WTC11 (cell line): ENCODE results near the gene SLC6A9. TPM values are rescaled to one million over a fixed set of nuclear protein-coding genes. Genes with fewer than 3 reads are reported as not detected.

ENCODE experiments used
- ATAC-seq: fragments of 200-7000 bp; cut with Tn5 transposase; 2 replicates; pipeline ENCODE4 v1.10.0; 2021; ENCODE audit warnings: mild to moderate bottlenecking, moderate library complexity
- CTCF ChIA-PET: fragments of 300-600 bp; sonication (Branson Sonifier 250); formaldehyde crosslinking; loops from one replicate; lab custom pipeline; 2021; ENCODE audit warnings: antibody characterized with exemption; lab: Charles Lee
- POLR2A ChIA-PET: fragments of 350-600 bp; sonication (Branson Sonifier 250); formaldehyde crosslinking; loops from one replicate; lab custom pipeline; 2021; ENCODE audit warnings: antibody characterized with exemption; lab: Charles Lee
- DNase-seq: peaks from one replicate; pipeline ENCODE4 v3.0.0; 2021; ENCODE audit warnings: low spot score
- H3K27ac Mint-ChIP-seq: 2 replicates; pipeline ENCODE4 v1.8.0; 2021; ENCODE audit warnings: mixed read lengths
- H3K27me3 Mint-ChIP-seq: 2 replicates; pipeline ENCODE4 v1.8.0; 2021; ENCODE audit warnings: low read depth, mild to moderate bottlenecking, moderate library complexity, mixed read lengths
- H3K36me3 Mint-ChIP-seq: 2 replicates; pipeline ENCODE4 v1.8.0; 2021; ENCODE audit warnings: mixed read lengths
- H3K4me1 Mint-ChIP-seq: 2 replicates; pipeline ENCODE4 v1.8.0; 2022; ENCODE audit warnings: mixed read lengths
- H3K4me3 Mint-ChIP-seq: 2 replicates; pipeline ENCODE4 v1.8.0; 2021; ENCODE audit warnings: mild to moderate bottlenecking, moderate library complexity, mixed read lengths
- H3K9me3 Mint-ChIP-seq: 2 replicates; pipeline ENCODE4 v1.8.0; 2021; ENCODE audit warnings: mixed read lengths
- FOXP1 ChIP-seq: sonication (generic); formaldehyde crosslinking; IDR thresholded peaks from 2 replicates; pipeline ENCODE4 v1.8.0; 2022; ENCODE audit warnings: missing genetic modification reagents, mild to moderate bottlenecking, moderate library complexity, borderline replicate concordance
- NFE2L1 ChIP-seq: sonication (generic); formaldehyde crosslinking; IDR thresholded peaks from 2 replicates; pipeline ENCODE4 v1.8.1; 2023; ENCODE audit warnings: missing genetic modification reagents
- NR1H2 ChIP-seq: sonication (generic); formaldehyde crosslinking; IDR thresholded peaks from 2 replicates; pipeline ENCODE4 v1.9.0; 2021; ENCODE audit warnings: mild to moderate bottlenecking, moderate library complexity, missing genetic modification reagents
- SOX15 ChIP-seq: fragments of 250-450 bp; sonication (Bioruptor Pico); IDR thresholded peaks from 2 replicates; pipeline ENCODE4 v1.9.0; 2021; ENCODE audit warnings: mild to moderate bottlenecking
- TCF7 ChIP-seq: sonication (generic); formaldehyde crosslinking; IDR thresholded peaks from 2 replicates; pipeline ENCODE4 v1.8.0; 2022; ENCODE audit warnings: mild to moderate bottlenecking, low read depth, missing genetic modification reagents, moderate library complexity
- TEAD1 ChIP-seq: sonication (generic); formaldehyde crosslinking; IDR thresholded peaks from 2 replicates; pipeline ENCODE4 v1.8.0; 2022; ENCODE audit warnings: mild to moderate bottlenecking, missing genetic modification reagents
- ZNF263 ChIP-seq: sonication (generic); formaldehyde crosslinking; IDR thresholded peaks from 2 replicates; pipeline ENCODE4 v1.8.1; 2022; ENCODE audit warnings: low read depth, mild to moderate bottlenecking, moderate library complexity, missing genetic modification reagents
- ZNF423 ChIP-seq: fragments of 250-450 bp; sonication (Bioruptor Pico); IDR thresholded peaks from 2 replicates; pipeline ENCODE4 v2.1.2; 2022; ENCODE audit warnings: mild to moderate bottlenecking, moderate library complexity
- ZNF671 ChIP-seq: fragments of 250-450 bp; sonication (Bioruptor Pico); IDR thresholded peaks from 2 replicates; pipeline ENCODE4 v1.8.0; 2021; ENCODE audit warnings: mild to moderate bottlenecking
- total RNA-seq: library from RNA; stranded (reverse); gene quantifications from 3 replicates; pipeline ENCODE4 v1.2.3, GENCODE V29; 2021
- TF ChIP-seq, protein P1 (sequence below): fragments of 250-450 bp; sonication (Bioruptor Pico); conservative IDR thresholded peaks from 2 replicates; pipeline ENCODE4 v1.9.0; 2021; ENCODE audit warnings: mild to moderate bottlenecking
- TF ChIP-seq, protein P2 (sequence below): sonication (generic); formaldehyde crosslinking; IDR thresholded peaks from 2 replicates; pipeline ENCODE4 v1.8.0; 2022; ENCODE audit warnings: mild to moderate bottlenecking, missing genetic modification reagents
- TF ChIP-seq, protein P3 (sequence below): sonication (generic); formaldehyde crosslinking; conservative IDR thresholded peaks from 2 replicates; pipeline ENCODE4 v1.8.1; 2023; ENCODE audit warnings: mild to moderate bottlenecking, low read depth, missing genetic modification reagents, moderate library complexity
- TF ChIP-seq, protein P4 (sequence below): sonication (generic); formaldehyde crosslinking; IDR thresholded peaks from 2 replicates; pipeline ENCODE4 v1.8.1; 2022; ENCODE audit warnings: mild to moderate bottlenecking, missing genetic modification reagents, moderate library complexity, borderline replicate concordance
- TF ChIP-seq, protein P5 (sequence below): fragments of 250-450 bp; sonication (Bioruptor Pico); IDR thresholded peaks from 2 replicates; pipeline ENCODE4 v1.9.0; 2021; ENCODE audit warnings: moderate library complexity, mild to moderate bottlenecking, inconsistent platforms, borderline replicate concordance
- TF ChIP-seq, protein P6 (sequence below): sonication (generic); formaldehyde crosslinking; IDR thresholded peaks from 2 replicates; pipeline ENCODE4 v1.8.0; 2022; ENCODE audit warnings: mild to moderate bottlenecking, missing genetic modification reagents
- TF ChIP-seq, protein P7 (sequence below): sonication (generic); formaldehyde crosslinking; IDR thresholded peaks from 2 replicates; pipeline ENCODE4 v1.8.1; 2023; ENCODE audit warnings: mild to moderate bottlenecking, missing genetic modification reagents
- TF ChIP-seq, protein P8 (sequence below): sonication (generic); formaldehyde crosslinking; IDR thresholded peaks from 2 replicates; pipeline ENCODE4 v1.8.0; 2022; ENCODE audit warnings: mild to moderate bottlenecking, missing genetic modification reagents

SLC6A9 gene
- total RNA-seq, 1 experiment from 2014 or later = 14.4 TPM

DNA sequence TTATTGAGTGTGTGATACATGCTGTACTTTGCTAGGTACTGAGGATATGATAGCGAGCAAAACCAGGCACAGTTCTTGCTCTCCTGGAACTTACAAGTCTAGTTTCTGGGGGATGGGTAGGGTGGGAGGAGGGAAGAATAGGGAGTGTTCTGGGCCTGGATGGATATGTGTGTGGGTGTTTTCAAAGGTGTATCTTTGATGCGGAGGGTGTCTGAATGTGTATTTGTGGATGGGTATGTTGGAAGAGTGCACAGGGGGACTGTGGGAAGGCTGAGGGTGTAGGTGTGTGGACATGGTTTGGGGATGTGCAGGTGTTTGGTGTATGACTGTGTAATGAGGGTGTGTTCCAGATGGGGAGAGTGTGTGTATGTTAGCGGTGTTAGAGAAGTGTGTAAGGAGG is 65.9 kb downstream of the SLC6A9 start:
- TF ChIP-seq ZNF263 (no peak), NFE2L1 (no peak), ZNF671 (no peak), NR1H2 (CRISPR knock-in tag) (no peak), TCF7 (CRISPR knock-in tag) (no peak), SOX15 (CRISPR knock-in tag) (no peak), FOXP1 (CRISPR knock-in tag) (no peak), TEAD1 (no peak), ZNF423 (no peak)
- TF ChIP-seq, protein P1, sequence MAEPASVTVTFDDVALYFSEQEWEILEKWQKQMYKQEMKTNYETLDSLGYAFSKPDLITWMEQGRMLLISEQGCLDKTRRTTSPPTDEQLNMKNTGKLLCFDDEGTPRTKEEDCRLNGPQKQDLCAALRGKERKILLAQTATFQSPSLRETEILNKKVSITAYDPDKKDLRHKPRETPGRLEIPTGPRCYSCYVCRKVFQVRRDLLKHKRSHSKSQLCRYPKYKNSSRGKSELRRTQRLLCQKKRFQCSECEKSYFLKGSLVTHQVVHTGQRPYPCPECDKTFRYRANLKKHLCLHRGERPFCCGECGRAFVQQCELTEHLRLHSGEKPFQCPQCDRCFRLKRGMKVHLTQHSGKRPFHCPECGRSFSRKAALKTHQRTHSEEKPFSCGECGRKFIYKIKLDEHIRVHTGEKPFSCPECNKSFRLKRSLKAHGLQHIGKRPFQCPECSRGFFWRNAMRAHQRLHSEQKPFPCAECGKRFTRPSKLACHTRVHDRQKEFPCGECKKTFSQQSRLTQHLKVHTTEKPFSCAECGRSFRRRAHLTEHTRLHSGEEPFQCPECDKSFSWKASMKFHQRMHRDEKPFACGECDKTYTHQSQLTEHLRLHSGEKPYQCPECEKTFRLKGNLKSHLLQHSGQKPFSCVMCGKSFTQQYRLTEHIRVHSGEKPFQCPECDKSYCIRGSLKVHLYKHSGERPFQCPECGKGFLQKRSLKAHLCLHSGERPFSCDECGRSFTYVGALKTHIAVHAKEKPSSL (CRISPR knock-in tag) = no peak
- TF ChIP-seq, protein P2, sequence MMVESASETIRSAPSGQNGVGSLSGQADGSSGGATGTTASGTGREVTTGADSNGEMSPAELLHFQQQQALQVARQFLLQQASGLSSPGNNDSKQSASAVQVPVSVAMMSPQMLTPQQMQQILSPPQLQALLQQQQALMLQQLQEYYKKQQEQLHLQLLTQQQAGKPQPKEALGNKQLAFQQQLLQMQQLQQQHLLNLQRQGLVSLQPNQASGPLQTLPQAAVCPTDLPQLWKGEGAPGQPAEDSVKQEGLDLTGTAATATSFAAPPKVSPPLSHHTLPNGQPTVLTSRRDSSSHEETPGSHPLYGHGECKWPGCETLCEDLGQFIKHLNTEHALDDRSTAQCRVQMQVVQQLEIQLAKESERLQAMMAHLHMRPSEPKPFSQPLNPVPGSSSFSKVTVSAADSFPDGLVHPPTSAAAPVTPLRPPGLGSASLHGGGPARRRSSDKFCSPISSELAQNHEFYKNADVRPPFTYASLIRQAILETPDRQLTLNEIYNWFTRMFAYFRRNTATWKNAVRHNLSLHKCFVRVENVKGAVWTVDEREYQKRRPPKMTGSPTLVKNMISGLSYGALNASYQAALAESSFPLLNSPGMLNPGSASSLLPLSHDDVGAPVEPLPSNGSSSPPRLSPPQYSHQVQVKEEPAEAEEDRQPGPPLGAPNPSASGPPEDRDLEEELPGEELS (CRISPR knock-in tag) = no peak
- TF ChIP-seq, protein P3, sequence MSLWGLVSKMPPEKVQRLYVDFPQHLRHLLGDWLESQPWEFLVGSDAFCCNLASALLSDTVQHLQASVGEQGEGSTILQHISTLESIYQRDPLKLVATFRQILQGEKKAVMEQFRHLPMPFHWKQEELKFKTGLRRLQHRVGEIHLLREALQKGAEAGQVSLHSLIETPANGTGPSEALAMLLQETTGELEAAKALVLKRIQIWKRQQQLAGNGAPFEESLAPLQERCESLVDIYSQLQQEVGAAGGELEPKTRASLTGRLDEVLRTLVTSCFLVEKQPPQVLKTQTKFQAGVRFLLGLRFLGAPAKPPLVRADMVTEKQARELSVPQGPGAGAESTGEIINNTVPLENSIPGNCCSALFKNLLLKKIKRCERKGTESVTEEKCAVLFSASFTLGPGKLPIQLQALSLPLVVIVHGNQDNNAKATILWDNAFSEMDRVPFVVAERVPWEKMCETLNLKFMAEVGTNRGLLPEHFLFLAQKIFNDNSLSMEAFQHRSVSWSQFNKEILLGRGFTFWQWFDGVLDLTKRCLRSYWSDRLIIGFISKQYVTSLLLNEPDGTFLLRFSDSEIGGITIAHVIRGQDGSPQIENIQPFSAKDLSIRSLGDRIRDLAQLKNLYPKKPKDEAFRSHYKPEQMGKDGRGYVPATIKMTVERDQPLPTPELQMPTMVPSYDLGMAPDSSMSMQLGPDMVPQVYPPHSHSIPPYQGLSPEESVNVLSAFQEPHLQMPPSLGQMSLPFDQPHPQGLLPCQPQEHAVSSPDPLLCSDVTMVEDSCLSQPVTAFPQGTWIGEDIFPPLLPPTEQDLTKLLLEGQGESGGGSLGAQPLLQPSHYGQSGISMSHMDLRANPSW (CRISPR knock-in tag) = no peak
- TF ChIP-seq, protein P4, sequence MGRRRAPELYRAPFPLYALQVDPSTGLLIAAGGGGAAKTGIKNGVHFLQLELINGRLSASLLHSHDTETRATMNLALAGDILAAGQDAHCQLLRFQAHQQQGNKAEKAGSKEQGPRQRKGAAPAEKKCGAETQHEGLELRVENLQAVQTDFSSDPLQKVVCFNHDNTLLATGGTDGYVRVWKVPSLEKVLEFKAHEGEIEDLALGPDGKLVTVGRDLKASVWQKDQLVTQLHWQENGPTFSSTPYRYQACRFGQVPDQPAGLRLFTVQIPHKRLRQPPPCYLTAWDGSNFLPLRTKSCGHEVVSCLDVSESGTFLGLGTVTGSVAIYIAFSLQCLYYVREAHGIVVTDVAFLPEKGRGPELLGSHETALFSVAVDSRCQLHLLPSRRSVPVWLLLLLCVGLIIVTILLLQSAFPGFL (CRISPR knock-in tag) = no peak
- TF ChIP-seq, protein P5, sequence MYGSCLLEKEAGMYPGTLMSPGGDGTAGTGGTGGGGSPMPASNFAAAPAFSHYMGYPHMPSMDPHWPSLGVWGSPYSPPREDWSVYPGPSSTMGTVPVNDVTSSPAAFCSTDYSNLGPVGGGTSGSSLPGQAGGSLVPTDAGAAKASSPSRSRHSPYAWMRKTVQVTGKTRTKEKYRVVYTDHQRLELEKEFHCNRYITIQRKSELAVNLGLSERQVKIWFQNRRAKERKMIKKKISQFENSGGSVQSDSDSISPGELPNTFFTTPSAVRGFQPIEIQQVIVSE (CRISPR knock-in tag) = no peak
- TF ChIP-seq, protein P6, sequence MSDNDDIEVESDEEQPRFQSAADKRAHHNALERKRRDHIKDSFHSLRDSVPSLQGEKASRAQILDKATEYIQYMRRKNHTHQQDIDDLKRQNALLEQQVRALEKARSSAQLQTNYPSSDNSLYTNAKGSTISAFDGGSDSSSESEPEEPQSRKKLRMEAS = no peak
- TF ChIP-seq, protein P7, sequence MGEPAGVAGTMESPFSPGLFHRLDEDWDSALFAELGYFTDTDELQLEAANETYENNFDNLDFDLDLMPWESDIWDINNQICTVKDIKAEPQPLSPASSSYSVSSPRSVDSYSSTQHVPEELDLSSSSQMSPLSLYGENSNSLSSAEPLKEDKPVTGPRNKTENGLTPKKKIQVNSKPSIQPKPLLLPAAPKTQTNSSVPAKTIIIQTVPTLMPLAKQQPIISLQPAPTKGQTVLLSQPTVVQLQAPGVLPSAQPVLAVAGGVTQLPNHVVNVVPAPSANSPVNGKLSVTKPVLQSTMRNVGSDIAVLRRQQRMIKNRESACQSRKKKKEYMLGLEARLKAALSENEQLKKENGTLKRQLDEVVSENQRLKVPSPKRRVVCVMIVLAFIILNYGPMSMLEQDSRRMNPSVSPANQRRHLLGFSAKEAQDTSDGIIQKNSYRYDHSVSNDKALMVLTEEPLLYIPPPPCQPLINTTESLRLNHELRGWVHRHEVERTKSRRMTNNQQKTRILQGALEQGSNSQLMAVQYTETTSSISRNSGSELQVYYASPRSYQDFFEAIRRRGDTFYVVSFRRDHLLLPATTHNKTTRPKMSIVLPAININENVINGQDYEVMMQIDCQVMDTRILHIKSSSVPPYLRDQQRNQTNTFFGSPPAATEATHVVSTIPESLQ (CRISPR knock-in tag) = no peak
- TF ChIP-seq, protein P8, sequence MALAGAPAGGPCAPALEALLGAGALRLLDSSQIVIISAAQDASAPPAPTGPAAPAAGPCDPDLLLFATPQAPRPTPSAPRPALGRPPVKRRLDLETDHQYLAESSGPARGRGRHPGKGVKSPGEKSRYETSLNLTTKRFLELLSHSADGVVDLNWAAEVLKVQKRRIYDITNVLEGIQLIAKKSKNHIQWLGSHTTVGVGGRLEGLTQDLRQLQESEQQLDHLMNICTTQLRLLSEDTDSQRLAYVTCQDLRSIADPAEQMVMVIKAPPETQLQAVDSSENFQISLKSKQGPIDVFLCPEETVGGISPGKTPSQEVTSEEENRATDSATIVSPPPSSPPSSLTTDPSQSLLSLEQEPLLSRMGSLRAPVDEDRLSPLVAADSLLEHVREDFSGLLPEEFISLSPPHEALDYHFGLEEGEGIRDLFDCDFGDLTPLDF (CRISPR knock-in tag) = no peak
- TF ChIP-seq, all 79 proteins: peak for 0
- H3K36me3 Mint-ChIP-seq = no peaks in the 10 kb centered on the region
- CTCF ChIA-PET = no interaction called here
- H3K4me3 Mint-ChIP-seq = no peak overlapping the region
- H3K9me3 Mint-ChIP-seq = no peaks in the 10 kb centered on the region
- DNase-seq (no peak), ATAC-seq (no peak)
- H3K4me1 Mint-ChIP-seq = peaks cover 6% of the 10 kb centered on the region; the same call in 1 of the 2 replicates
- H3K27ac Mint-ChIP-seq = no peak overlapping the region
- POLR2A ChIA-PET = no interaction called here
- H3K27me3 Mint-ChIP-seq = no peaks in the 10 kb centered on the region
